Measurements from ENCODE around the gene TUT7.
A peak's percentile ranks its signal among the peaks of the same experiment; 100 is the strongest.
"Not testable (repeated sequence)": the region's sequence is repeated elsewhere in the genome, so short reads cannot be mapped to it uniquely, and the experiment has no call there.

Gene TUT7

DNA sequence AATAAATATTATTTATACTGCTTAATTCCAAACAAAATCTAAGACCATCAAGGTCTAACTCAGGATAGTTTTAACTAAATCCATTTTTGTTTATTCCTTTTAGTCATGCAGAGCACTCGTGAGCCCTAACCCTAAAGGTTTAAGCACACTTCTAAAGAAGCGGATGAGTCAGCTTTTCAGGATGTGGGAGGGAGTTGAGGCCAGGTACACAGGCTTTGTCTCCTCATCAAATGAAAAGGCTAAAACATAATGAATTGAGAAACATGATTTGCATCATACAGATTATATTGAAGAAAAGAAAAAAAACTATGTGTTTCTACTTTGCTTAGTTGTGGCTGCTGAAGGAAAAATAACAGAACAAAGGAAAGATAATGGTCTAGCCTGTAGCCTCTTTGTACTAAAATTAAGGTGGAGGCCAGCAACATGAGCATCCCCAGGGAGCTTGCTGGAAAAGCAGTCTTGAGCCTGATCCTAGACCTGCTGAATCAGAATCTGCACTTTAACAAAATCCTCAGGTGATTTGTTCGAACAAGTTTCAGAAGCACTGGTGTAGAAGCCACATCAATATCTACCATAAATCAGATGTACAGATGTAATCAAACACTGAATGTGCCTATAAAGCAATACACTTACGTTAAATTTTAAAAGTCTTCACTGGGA is 50.8 kb downstream of the TUT7 start:
- DNase-seq, result peak; percentile 86

DNA sequence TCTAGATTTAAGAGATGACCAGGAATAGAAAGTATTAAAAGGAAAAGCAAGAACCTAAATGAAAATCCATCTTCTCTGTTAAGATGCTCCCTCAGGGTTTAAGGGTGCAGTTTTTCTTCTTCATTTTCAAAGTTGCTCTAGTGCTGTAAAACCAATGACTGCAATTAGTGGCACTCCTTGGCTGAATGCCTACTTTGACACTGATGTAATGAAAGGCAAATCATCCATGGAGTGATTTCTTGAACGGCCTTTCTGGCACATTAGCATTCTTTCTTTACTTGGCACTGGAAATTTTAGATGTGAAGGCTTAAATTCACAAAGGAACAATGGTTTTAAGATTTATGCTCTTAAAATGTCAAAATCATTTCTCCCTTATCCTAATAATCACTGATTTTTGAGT is 52.5 kb downstream of the TUT7 start:
- no peak for DNase-seq

DNA sequence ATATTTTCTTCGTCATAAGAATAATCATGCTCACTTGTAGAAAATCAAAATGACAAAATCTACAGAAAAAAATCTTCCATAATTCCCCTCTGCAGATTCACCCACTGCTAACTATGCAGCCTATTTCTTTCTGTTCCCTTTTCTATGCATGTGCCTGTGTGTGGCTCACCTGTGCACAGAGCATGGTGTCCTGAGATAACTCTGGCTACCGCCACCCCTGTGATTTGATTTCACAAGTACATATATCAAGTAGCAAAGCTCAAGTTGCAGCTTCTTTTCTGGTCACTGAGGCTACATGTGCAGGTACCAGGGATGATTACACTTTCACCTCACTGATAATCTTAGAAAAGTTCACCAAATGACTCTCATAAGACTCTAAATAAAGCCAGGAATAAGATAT is 53.5 kb downstream of the TUT7 start:
- no peak for DNase-seq

DNA sequence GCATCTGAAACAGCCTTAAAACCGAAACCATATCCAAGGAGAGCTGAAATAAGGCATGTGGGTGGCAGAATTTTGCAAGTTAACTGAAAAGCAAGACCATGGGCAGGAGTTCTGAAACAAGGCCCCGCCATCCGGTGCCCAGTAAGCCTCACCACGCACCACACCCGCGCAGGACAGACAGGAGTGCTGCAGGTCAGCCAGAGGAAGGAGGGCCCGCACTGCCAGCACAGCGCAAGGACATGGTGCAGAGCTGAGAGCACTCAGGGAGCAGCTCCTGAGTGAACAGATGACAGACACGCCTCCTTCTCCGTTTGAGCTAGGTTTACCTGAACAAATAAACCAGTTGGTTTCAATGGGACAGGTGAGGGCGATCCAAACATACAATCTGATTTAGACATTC is 55.3 kb downstream of the TUT7 start:
- no peak for DNase-seq

DNA sequence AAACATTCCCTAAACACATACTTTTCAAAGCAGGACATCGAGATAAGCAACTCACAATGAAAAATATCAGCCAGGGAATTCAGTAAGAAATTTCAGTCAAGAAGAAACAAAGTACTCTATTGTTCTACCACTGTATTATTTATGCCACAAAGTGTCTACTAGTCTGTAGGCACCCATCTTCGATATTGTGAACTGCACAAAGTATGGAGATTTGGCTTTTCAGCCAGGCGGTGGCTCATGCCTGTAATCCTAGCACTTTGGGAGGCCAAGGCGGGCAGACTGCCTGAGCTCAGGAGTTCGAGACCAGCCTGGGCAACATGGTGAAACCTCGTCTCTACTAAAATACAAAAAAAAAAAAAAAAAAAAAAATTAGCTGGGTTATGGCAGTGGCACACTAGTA is 63.9 kb downstream of the TUT7 start:
- DNase-seq, result not testable (repeated sequence)

DNA sequence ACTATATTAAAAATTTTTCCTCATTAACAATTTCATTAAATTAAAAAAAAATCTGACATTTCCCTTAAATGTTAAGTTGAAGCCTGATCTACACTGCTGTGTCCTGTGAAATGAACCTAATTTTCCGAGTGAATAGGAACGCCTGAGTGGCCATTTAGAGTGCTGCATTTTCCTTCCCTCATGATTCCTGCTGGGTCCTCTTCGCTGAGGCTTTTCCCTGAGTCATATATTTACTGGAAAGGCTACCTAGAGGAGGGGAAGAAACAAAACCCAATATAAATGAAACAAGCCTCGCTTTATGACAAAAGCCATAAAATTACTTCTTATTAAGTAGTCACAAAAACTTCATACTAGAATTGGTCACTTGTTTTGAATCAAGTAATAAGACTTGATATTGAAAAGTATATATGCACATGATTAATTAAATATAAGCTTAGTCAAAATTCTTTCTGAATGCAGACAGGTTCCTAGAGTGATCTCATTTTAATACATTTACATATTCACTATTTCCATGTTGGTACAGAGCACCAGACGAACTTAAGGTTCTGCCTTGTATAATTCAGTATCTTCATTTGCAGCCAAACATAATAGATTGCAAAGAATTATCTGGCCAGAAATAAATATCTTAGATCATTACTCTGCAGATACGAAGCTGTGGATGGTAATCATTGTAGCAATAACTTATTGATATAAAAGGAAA is 65.6 kb downstream of the TUT7 start:
- DNase-seq, result no peak

DNA sequence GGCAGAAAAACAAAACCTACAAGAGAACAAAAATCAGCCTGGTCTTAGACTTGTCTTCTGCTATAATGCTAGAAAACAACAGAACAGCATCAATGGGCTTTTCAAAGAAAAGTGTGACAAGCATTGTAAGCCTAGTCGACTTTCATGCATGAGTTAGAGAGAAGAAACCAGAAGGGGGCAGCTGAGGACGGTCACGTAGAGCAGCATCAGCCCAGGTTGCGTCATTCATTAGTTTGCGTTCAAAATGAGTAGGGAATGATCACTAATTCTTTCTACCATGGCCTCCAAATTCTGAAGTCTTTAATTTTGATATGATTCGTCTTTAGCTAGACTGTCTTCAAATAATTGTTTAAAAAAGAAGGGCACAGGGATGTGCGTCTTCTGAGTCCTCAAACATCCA is 67.2 kb downstream of the TUT7 start:
- no peak for DNase-seq

DNA sequence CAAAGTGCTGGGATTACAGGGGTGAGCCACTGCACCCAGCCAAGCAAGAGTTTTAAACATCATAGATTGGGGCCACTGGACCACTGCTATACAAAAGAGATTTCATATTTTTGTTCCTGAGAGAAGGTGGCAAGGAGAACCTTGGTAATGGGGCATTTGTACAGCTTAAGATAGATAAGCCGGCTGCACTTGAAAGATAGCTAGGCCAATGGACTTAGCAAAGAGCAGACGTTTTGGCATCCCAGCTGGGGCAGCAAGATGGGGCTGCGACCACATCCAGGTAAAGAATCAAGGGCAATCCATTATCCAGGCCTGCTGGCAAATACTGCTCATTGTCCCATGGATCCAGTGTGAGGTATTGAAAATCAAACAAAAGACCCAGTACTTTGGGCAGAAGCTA is 67.9 kb downstream of the TUT7 start:
- no peak for DNase-seq

DNA sequence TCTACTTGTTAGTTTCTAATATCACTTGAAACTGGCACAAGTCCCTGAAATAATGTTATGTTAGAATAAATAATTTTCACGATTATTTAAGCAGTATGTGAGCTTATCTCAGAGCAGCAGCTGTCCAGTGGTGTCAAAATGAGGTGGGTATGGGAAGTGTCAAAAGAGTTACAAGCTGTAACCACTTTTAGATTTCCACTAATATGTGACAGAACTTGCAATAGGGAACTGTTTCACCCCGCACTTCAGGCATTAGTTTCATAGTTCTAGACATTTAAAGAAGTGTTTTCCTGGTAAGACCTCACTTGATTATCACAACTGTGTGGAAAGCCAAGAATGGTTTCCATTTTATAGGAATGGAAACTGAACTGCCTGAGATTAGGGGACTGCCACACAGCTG is 68.9 kb downstream of the TUT7 start:
- DNase-seq, result no peak

DNA sequence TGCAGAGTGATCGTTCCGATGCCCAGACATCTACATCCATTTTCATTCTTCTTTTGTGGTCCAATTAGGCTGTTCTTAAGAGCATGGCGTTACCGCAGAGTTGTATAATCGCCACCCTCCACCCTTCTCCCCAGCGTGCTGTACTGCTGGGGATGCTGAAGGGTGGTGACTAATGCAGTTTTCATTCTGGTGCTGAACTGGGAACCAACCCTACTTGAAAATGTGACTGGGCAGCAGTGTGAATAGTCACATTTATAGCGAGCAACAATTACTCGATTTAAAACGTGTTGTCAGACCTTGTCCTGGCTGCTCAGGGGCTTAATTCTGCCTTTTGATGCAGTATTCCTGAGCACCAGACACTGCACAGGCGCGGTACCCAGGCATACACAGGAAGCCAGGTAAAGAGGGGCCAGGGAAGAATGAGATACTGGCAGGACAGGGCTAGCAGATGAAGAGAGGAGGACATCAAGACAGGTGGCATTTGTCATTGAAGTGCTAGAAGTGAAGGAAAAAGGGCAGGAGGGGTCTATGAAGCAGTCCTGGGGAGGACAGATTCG is 71.2 kb downstream of the TUT7 start:
- no peak for DNase-seq

DNA sequence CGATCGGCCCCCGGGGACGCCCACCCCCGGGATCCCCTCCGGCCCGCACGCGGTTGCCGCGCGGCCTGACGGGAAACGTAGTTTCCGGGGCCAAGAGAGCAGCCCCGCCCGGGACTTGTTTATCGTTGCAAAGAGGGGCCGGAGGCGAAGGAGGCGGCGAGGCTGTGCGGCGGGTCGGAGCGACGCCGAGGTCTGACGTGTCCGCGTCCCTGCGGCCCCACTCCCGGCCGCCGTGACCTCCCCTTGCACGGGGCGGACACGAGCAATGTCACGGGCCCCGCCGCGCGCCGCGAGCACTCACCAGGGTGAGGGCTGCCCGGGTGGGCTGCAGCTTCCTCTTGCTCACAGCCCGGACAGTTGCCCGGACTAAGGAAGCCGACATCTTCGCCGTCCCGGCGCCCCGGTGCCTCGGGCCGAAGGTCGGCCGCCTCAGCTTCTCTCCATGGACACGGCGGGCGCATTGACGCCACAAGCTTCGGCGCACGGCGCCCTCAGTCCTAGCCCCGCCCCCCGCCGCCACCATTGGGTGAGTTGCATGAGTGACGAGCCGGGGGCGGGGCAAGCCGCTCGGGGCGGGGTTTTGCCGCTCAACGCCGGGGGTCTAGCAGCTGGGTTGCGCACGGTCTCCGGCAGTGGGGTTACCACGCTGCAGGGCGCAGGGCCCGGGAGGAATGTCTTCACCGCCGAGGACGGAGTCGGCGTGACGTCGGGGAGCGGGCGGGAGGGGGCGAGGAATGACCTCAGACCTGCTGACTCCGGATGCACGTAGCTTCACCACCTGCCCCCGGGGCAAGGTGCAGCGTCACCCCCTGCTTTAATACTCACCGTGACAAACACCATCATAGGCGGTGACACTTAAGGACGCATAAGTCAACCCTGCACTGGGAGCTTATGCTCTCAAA is 71.9 kb downstream of the TUT7 start, which contains the start of gene ISCA1:
ISCA1 (minus strand) TSS at position 462 of the 902 bp plus-strand sequence; CDS start at position 382, 80 bp downstream.
- peak; percentile 94 for DNase-seq

DNA sequence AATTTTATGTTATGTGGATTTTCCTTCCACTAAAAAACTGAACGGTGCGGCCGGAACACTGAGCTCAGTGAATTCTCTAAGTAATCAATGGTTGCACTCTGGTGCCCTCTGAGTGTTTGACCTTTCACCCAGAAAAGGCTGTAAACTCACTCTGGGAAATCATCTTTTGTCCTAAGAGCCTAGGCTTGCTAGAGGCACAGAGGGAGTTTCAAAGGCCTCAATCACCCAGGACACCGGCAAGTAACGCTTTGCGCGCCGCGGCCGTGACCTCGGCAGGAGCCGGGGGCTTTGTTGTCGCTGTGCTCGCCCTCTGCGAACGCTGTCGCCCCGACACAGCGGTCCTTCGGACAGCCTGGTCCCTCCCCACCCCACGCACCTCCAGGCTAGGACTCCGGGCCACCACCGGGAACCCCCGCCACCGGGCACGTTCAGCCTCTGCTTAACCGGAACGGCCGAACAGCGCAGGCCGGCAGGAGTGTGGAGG is 72.6 kb downstream of the TUT7 start:
- no peak for DNase-seq

DNA sequence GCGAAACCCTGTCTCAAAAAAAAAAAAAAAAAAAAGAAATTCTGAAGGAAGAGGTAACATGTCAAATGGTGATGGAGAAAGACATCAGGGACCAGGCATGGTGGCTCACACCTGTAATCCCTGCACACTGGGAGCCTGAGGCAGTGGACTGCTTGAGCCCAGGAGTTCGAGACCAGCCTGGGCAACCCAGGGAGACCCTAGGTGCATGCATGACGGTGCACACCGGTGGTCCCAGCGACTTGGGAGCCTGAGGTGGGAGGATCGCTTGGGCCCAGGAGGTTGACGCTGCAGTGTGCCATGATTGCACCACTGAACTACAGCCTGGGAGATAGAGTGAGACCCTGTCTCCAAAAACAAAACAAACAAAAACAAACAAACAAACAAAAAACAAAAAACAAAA is 73.6 kb downstream of the TUT7 start:
- no peak for DNase-seq

DNA sequence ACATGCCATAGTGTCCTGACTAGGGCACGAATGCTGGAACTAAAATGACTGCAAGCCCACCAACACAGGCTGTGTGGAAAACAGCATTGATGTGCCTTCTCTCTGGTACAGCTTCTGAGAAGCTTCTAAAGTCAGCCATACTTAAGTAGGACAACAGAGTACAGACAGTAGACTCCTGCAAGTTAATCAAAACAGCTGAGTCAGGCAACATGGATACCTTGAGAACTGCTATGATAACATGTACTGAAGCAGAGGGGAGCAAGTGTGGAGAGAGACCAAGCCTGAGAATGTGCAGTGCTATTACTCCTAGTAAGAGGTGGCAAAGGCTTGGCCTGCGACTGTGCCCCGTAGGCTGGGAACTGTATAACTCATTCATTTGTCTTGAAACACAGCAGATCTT is 74.4 kb downstream of the TUT7 start:
- no peak for DNase-seq

DNA sequence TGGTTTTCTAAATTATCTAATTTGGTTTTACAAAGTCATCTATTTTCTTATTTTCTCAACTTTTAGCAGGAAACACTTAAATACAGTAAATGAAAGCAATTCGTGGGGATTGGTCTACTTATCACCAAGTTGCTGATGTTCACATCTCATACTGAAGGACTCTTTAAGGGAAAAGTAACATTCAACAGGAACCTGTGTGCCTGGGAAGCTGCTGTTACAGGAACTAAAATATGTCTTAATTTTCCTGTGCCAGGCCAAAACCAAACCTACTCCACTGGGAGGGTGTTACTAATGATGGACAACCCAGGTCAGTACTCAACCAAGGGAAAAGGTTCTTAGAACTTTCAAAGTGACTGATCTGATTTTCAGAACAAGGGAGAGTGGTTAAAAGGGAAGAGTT is 77.1 kb downstream of the TUT7 start:
- DNase-seq, result no peak

DNA sequence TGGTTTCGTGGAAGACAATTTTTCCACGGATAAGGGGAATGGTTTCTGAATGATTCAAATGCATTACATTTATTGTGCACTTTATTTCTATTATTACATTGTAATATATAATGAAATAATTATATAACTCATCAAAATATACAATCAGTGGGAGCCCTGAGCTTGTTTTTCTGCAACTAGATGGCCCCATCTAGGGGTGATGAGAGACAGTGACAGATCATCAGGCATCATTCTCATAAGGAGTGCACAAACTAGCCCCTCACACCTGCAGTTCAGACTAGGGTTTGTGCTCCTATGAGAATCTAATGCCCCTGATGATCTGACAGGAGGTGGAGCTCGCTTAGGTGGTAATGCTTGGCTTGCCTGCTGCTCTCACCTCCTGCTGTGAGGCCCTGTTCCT is 78.2 kb downstream of the TUT7 start:
- no peak for DNase-seq

DNA sequence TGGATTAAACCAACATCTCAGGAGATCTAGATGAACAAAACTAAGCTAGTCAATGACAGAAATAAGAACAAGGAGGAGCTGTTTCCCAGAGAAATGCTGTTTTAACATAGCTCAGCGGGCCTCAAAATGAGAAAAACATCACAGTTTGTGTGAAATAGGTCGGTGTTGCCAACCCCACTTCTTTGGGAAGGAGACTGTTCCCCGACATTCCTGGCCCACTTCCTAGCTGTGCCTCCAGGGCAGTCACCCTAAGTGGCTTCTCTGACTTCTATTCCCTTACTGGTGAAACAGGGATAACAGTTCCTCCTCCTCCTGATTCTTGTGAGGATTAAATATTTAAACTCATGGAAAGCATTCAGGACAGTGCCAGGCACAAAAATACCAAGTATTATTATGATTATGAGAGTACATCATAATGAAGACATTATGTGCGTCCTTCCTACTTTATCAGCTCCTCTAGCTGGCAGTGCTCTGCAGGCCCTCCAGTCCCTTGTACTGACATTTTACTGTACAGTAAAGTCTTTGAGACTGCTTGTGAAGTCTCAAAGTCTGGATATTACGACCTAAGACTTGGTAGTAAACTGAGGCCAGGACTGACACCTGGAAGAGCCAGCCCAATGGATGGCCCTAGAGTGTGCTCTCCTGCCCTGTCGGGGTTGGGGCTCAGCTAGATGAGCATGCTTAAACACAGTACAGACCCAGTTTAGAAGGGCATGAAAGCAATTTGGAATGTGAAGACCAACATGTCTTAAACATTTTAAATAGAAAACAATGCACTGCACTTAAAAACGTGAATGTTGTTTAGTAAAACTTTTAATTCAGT is 79.2 kb downstream of the TUT7 start:
- no peak for DNase-seq

DNA sequence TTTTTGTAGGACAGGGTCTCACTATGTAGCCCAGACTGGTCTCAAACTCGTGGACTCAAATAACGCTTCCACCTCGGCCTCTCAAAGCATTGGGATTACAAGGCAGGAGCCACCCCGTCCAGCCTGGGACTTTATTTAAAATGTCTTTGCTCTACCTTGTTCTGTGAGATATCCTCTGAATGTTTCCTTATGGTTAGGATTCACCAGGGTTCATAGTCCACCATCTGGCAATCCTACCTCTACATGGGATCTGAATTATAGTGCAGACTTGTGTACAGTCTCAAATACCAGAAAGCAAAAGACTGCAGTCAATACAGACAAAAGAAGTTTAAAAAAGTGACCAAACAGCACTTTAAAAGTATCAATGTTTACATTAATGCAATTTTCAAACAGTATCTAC is 82.0 kb downstream of the TUT7 start:
- DNase-seq, result no peak

DNA sequence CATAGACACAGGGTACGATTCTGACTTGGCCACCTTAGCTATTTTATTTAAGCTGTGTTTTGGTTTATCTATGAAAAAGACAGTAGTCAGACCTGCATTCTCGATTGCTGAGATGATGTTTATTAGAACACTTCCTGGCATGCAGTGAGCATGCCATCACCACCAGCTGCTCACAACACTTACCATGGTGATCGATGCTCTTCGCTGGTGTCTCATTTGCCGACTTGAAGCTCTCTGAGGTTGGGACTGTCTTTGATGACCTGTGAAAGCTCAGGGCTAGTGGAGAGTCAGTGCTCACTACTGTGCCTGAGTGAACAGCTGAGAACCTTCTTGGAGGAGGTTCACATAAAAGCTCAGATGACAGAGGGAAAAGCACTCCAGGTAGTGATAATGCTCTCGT is 90.3 kb downstream of the TUT7 start:
- no peak for DNase-seq

DNA sequence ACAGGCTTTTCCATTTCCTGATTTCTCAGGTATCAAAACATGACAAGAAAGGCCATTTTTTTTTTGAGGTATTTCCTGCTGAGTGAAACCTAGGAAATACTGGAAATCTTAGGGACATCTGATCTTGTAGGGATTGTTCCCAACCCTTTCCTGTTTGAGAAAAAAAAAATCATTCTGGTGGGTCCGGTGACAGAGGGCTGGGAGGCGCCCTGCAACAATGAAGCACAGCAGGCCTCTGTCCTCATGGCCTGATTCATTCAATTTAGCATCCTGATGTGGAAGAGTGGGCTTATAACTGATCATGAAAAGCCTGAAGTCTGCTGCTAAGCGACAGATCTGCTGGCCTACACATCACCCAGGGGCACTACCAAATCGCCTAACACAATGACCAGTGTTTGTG is 91.7 kb downstream of the TUT7 start:
- DNase-seq, result no peak

DNA sequence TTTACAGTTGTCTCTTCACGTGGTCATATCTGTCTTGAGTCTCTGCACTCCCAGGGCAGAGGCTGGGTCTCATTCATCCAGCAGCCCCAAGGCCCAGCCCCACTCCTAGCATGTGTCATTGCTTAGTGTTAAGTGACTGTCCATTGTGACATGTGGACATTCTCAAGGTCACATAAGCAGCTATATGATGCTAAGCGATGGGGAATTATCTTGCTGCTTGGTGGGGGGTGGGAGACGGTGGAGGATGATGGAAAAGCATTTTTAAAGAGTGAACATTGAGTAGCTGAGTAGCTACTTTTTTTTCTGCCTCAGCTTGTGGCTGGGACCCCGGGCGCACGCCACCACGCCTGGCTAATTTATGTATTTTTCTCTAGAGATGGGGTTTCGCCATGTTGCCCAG is 94.7 kb downstream of the TUT7 start, which contains the start of gene C9orf153:
C9orf153 (minus strand) TSS at position 101 of the 400 bp plus-strand sequence. CDS start 30,054 bp downstream, outside the sequence.
- no peak for DNase-seq

DNA sequence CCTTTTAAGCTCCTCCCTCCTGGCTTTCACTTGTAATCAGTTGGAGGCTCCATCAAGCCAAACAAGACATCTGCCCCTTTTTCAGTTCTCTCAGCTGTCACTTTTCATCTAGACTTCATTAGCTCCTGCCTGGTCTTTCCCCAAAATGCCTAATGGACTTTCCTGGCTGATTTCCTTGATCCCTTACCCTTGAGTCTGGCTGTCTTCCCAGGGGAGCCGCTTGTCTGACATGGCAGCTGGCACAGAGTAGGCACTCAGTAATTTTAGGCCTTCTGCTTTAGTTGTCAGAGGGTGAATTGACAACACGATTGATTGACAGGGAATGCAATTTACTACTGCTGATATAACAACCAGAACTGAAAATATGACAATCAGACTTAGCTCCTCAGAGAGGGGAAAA is 96.8 kb downstream of the TUT7 start:
- DNase-seq, result no peak
